COLO829 (cell line): ENCODE results near the gene CCDC74B.
"Not testable (repeated sequence)": the region's sequence is repeated elsewhere in the genome, so short reads cannot be mapped to it uniquely, and the experiment has no call there.

ENCODE experiments used
- DNase-seq: peaks from one replicate; pipeline ENCODE4 v3.0.0; 2012; ENCODE audit warnings: low spot score

The CCDC74B gene

GRCh38 chr2:130166611-130167010 lies 21.7 kb upstream of the CCDC74B start:
- DNase-seq = not testable (repeated sequence)

GRCh38 chr2:130165293-130166016 lies 20.5 kb upstream of the CCDC74B start:
- no peak for DNase-seq

GRCh38 chr2:130162968-130163367 lies 18.1 kb upstream of the CCDC74B start:
- no peak for DNase-seq

- not testable (repeated sequence) for DNase-seq
Observed at GRCh38 chr2:130162486-130162885, 17.6 kb upstream of the CCDC74B start.

- not testable (repeated sequence) for DNase-seq
Observed at GRCh38 chr2:130160838-130161705, 16.2 kb upstream of the CCDC74B start.

- no peak for DNase-seq
Observed at GRCh38 chr2:130160131-130160530, 15.2 kb upstream of the CCDC74B start.

GRCh38 chr2:130159376-130159775 lies 14.5 kb upstream of the CCDC74B start:
- DNase-seq = not testable (repeated sequence)

- DNase-seq = no peak
Observed at GRCh38 chr2:130158631-130159030, 13.7 kb upstream of the CCDC74B start.

- not testable (repeated sequence) for DNase-seq
Observed at GRCh38 chr2:130157825-130158514, 13.1 kb upstream of the CCDC74B start.

GRCh38 chr2:130157354-130157753 lies 12.4 kb upstream of the CCDC74B start:
- DNase-seq = not testable (repeated sequence)

GRCh38 chr2:130156624-130157004 lies 11.7 kb upstream of the CCDC74B start:
- DNase-seq = no peak

GRCh38 chr2:130155956-130156623 lies 11.2 kb upstream of the CCDC74B start:
- DNase-seq = not testable (repeated sequence)

- DNase-seq = no peak
Observed at GRCh38 chr2:130154773-130155765, 10.2 kb upstream of the CCDC74B start.

- DNase-seq = not testable (repeated sequence)
Observed at GRCh38 chr2:130154423-130154770, 9.5 kb upstream of the CCDC74B start.

- not testable (repeated sequence) for DNase-seq
Observed at GRCh38 chr2:130153721-130154422, 9.0 kb upstream of the CCDC74B start.

GRCh38 chr2:130152816-130153595 lies 8.1 kb upstream of the CCDC74B start:
- no peak for DNase-seq

GRCh38 chr2:130152136-130152815 lies 7.4 kb upstream of the CCDC74B start:
- not testable (repeated sequence) for DNase-seq

- not testable (repeated sequence) for DNase-seq
Observed at GRCh38 chr2:130151145-130151512, 6.2 kb upstream of the CCDC74B start.
